ENCODE results near the gene ZMYND15.

- peak; percentile 65 to 94 (median 86) for TF ChIP-seq CTCF (IDR thresholded peaks at IDR 0.05)
- TF ChIP-seq POLR2A (IDR thresholded peaks at IDR 0.05): peak; percentile 76
- TF ChIP-seq POLR2AphosphoS5 (IDR thresholded peaks at IDR 0.05): peak; percentile 60
These were observed 50.5 kb downstream of the ZMYND15 start for GRCh38 chr17:4789951-4790704.

All from prostate gland (tissue), 2 donors.